HepG2 (cell line): ENCODE data around the gene GPHN. TPM values are rescaled to one million over a fixed set of nuclear protein-coding genes. Genes with fewer than 3 reads are reported as not detected.

Source experiments
- CBX5 ChIP-seq: sonication (generic); formaldehyde crosslinking; IDR thresholded peaks from 2 replicates; pipeline ENCODE4 v1.4.0; 2020; ENCODE audit warnings: missing genetic modification reagents, borderline replicate concordance
- EED ChIP-seq: sonication (generic); formaldehyde crosslinking; IDR thresholded peaks from 2 replicates; pipeline ENCODE4 v1.5.0; 2020; ENCODE audit warnings: mild to moderate bottlenecking, missing genetic modification reagents
- ELF1 ChIP-seq: sonication (generic); formaldehyde crosslinking; IDR thresholded peaks from 2 replicates; pipeline ENCODE4 v1.4.0; 2020; ENCODE audit warnings: missing genetic modification reagents
- JDP2 ChIP-seq: sonication (generic); formaldehyde crosslinking; IDR thresholded peaks from 2 replicates; pipeline ENCODE4 v1.8.1; 2022; ENCODE audit warnings: missing genetic modification reagents, borderline replicate concordance
- MAFG ChIP-seq: sonication (generic); formaldehyde crosslinking; IDR thresholded peaks from 2 replicates; pipeline ENCODE4 v1.5.1; 2020; ENCODE audit warnings: mild to moderate bottlenecking, missing genetic modification reagents
- SNAPC4 ChIP-seq: sonication (generic); formaldehyde crosslinking; IDR thresholded peaks from 2 replicates; pipeline ENCODE4 v1.4.0; 2020; ENCODE audit warnings: mild to moderate bottlenecking, missing genetic modification reagents
- SRY ChIP-seq: sonication (generic); formaldehyde crosslinking; IDR thresholded peaks from 2 replicates; pipeline ENCODE4 v1.8.0; 2022; ENCODE audit warnings: mild to moderate bottlenecking, missing genetic modification reagents
- THAP7 ChIP-seq: sonication (generic); formaldehyde crosslinking; IDR thresholded peaks from 2 replicates; pipeline ENCODE4 v1.8.1; 2023; ENCODE audit warnings: mild to moderate bottlenecking, missing genetic modification reagents
- ZBTB1 ChIP-seq: sonication (generic); formaldehyde crosslinking; IDR thresholded peaks from 2 replicates; pipeline ENCODE4 v1.4.0; 2020; ENCODE audit warnings: missing genetic modification reagents, borderline replicate concordance
- ZBTB2 ChIP-seq: sonication (generic); formaldehyde crosslinking; IDR thresholded peaks from 2 replicates; pipeline ENCODE4 v1.8.0; 2022; ENCODE audit warnings: low read depth, missing genetic modification reagents
- ZNF142 ChIP-seq: sonication (generic); formaldehyde crosslinking; IDR thresholded peaks from 2 replicates; pipeline ENCODE4 v1.4.0; 2020; ENCODE audit warnings: missing genetic modification reagents
- ZNF367 ChIP-seq: sonication (generic); formaldehyde crosslinking; IDR thresholded peaks from 2 replicates; pipeline ENCODE4 v1.4.0; 2020; ENCODE audit warnings: missing genetic modification reagents, borderline replicate concordance
- ZNF766 ChIP-seq: sonication (generic); formaldehyde crosslinking; IDR thresholded peaks from 2 replicates; pipeline ENCODE4 v1.5.0; 2020; ENCODE audit warnings: missing genetic modification reagents, borderline replicate concordance
- ZSCAN30 ChIP-seq: sonication (generic); formaldehyde crosslinking; IDR thresholded peaks from 2 replicates; pipeline ENCODE4 v1.5.0; 2020; ENCODE audit warnings: mild to moderate bottlenecking, missing genetic modification reagents
- polyA plus RNA-seq, 8 experiments: library from polyadenylated mRNA; depleted of rRNA in 3 of 8; stranded (reverse) in 7 of 8; unstranded in 1 of 8; fragments of >200 nt; fragmentation: Illumina TruSeq in 4 of 8; extraction: Trizol in 4 of 8; gene quantifications; 2 replicates each; pipeline versions ENCODE4 v1.2.1 to v1.2.3, GENCODE V29; 2011 to 2016; ENCODE audit warnings: low read depth in 4 of 8, missing spikeins in 1 of 8, mixed read lengths in 1 of 8; ENCODE audit not compliant: insufficient read depth in 1 of 8
- total RNA-seq, 5 experiments: library from RNA; depleted of rRNA; stranded (reverse); fragments of >200 nt; fragmentation: Illumina TruSeq; extraction: Trizol; gene quantifications; 2 replicates each; pipeline ENCODE4 v1.2.3, GENCODE V29; 2016; ENCODE audit warnings: low read depth in 1 of 5

The GPHN gene
- total and polyA plus RNA-seq, 2 of the 13 experiments (the other 11 are each of a cell fraction or from before 2014, with no cell fraction given), result 12.7 to 19.2 TPM

GRCh38 chr14:66638689-66639088, 130.7 kb downstream of the GPHN start (continued):
- TF ChIP-seq ZNF766 (CRISPR knock-in tag), result no peak
- TF ChIP-seq ZNF367 (CRISPR knock-in tag), result no peak
- TF ChIP-seq JDP2, result no peak
- no peak for TF ChIP-seq EED
- no peak for TF ChIP-seq ZSCAN30 (CRISPR knock-in tag)
- TF ChIP-seq SNAPC4 (CRISPR knock-in tag), result no peak
- TF ChIP-seq ZBTB1 (CRISPR knock-in tag), result no peak
- no peak for TF ChIP-seq ELF1 (CRISPR knock-in tag)
- no peak for TF ChIP-seq MAFG (CRISPR knock-in tag)
- no peak for TF ChIP-seq CBX5 (CRISPR knock-in tag)
- no peak for TF ChIP-seq SRY (CRISPR knock-in tag)
- TF ChIP-seq THAP7 (CRISPR knock-in tag), result no peak
- no peak for TF ChIP-seq ZNF142 (CRISPR knock-in tag)
- no peak for TF ChIP-seq ZBTB2 (CRISPR knock-in tag)
- TF ChIP-seq, all 625 proteins: peak for 0
